Measurements from ENCODE around the gene MAG.

Gene MAG

DNA sequence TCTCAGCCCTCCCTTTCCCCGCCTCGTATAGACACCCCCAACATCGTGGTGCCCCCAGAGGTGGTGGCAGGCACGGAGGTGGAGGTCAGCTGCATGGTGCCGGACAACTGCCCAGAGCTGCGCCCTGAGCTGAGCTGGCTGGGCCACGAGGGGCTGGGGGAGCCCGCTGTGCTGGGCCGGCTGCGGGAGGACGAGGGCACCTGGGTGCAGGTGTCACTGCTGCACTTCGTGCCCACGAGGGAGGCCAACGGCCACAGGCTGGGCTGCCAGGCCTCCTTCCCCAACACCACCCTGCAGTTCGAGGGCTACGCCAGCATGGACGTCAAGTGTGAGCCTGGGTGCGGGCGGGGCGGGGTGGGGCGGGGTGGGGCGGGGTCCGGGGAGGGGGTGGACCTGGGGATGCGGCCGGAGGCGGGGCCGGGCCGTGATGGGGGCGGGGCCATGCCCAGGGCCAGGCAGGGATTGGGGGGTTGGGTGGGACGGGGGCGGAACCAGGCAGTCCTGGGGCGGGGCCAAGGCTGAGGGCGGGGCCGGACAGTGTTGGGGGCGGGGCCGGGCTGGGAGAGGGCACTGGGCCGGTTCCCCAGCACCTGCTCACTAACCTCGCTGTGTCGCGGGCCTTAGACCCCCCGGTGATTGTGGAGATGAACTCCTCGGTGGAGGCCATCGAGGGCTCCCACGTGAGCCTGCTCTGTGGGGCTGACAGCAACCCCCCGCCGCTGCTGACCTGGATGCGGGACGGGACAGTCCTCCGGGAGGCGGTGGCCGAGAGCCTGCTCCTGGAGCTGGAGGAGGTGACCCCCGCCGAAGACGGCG lies 7.8 kb downstream of the MAG start:
- no peak for DNase-seq (ENCODE audit: low read depth)

DNA sequence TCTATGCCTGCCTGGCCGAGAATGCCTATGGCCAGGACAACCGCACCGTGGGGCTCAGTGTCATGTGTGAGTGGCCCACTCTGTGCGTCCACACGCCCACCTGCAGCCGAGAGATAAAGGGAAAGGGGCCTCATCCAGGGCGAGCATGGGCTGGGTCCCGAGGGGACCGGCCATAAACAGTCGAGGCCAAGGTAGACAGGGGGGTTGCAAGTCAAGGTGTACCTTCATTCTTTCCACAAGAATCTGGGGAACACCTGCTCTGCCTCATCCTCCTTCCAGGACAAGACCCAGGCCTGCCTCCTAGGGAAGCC lies 8.3 kb downstream of the MAG start:
- no peak for DNase-seq (ENCODE audit: low read depth)

DNA sequence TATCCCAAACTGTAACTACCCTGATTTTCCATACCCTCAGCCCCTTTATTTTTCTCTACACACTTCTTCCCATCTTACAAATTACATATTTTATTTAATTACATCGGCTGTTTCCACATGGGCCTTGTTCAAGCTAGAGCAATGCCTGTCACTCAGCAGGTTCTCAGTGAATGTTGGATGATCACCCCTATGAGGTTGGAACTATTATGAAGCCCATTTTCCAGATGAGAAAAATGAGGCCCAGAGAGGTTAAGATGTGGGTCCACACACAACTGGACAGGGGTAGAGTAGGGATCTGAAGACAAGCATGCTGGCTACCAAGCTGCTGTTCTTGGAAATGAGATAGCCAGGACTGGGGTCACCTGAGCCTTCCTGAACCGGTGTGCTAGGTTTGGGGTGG lies 10.0 kb downstream of the MAG start:
- no peak for DNase-seq (ENCODE audit: low read depth)

DNA sequence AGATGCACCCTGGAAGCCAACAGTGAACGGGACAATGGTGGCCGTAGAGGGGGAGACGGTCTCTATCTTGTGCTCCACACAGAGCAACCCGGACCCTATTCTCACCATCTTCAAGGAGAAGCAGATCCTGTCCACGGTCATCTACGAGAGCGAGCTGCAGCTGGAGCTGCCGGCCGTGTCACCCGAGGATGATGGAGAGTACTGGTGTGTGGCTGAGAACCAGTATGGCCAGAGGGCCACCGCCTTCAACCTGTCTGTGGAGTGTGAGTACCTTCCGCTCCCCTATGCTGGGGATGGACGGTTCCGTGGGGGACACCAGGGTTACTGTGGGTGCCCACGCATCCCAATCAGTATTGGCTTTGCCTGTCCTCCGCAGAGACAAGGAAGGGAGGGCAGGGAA lies 10.5 kb downstream of the MAG start:
- no peak for DNase-seq (ENCODE audit: low read depth)

DNA sequence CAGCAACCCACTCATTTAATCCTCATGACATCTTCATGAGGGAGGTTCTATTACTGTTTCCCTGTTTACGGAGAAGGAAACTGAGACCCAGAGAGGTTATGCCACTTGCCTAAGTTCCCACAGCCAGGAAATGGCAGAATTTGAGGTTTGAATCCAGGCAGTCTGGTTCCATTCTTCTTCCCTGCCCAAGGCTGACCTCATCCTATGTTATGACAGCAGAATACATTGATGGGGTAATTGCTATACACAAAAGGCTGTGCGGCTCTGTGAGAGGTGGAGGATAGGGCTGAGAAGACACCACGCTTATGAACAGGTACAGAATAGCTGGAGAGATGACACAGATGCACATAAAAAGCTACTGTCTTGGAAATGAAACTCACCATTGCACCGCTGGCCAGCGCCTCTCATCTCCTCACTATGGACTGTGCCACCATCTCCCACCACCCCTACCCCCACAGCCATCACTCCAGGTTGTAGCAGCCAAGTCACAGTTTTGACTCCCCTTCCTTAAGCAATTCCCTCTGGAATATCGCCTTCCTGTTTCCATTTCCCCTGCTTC lies 11.5 kb downstream of the MAG start:
- no peak for DNase-seq (ENCODE audit: low read depth)

DNA sequence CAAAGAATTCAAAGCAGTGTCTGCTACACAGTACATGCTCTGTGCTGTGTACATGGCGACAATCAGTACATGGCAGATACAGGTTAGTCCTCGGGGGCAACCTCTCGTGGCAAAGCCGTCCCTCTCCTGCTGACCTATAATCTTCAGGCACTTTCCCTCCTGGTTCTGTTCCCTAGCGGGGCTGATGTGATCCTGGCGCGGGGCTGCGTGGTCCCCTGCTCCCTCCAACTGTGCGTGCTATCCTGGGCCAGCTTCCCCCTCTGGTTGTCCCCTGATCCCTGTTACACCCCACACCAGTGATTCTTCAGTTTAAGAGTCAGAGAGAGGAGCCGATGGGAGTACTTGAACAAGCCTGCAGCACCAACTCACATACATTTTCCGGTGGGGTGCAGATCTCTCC lies 12.1 kb downstream of the MAG start:
- no peak for DNase-seq (ENCODE audit: low read depth)

DNA sequence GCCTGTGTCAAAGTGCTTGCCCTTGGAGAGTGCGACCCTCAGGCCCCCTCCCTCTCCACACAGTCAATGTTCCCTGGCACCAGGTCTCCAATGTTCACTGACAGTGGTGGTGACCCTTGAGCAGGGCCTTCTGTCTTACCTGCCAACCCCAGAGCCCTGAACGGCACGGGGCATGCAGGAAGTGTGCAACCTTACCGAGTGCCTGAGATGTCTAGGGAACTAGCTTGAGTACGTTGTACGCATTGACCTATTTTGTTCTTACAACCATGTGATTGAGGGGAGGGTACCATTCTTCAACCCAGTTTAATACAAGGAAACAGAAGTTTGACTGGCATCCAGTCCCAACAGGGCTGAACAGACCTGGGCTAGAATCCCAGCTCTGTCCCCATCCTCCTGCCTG lies 13.2 kb downstream of the MAG start:
- no peak for DNase-seq (ENCODE audit: low read depth)

DNA sequence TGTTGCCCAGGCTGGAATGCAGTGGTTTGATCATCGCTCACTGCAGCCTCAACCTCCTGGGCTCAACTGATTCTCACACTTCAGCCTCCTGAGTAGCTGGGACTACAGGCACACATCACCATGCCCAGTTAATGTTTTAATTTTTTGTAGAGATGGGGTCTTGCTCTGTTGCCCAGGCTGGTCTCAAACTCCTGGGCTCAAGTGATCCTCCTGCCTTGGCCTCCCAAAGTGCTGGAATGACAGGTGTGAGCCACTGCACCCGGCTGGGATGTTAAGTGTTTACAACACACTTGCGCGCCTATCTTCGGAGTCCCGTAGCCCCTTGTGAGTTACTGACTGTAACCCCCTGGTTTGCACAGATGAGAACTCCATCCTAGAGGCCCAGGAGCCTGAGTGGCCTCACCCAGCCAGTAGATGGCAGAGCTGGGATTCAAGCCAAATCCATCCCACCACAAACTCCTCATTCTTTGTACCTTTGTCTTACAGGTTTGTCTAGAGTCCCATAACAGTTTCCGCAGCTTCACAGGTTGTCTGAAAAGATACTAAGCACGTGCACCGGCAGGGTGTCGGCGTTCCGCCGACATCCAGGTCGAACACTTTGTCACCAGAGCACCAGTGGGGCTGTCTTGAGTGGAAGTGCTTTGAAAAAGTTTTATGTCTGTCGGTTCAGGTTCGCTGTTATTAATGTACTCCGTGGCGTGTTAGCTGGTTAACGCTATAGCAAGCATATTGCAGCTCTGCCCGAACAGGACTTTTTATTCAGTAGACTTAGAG lies 14.7 kb downstream of the MAG start:
- DNase-seq (ENCODE audit: low read depth) = no peak

DNA sequence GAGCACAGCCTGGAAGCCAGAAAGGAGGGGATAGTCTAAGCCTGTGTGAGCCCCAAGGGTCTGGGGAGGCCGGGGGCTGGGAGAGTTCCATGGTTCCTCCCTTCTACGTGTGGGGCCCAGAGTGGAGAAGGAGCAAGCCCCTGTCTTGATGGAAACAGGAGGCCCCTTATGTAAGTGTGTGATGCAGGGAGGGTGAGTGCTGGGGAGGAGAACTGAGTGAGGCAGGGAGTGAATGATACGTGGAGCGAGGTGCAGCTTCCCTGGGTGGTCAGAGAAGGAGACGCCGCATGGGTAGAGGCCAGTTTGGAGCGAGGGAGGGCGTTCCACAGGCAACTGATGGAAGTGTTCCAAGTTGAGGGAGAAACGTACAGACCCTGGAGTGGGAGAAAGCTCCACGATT lies 16.0 kb downstream of the MAG start:
- no peak for DNase-seq (ENCODE audit: low read depth)

DNA sequence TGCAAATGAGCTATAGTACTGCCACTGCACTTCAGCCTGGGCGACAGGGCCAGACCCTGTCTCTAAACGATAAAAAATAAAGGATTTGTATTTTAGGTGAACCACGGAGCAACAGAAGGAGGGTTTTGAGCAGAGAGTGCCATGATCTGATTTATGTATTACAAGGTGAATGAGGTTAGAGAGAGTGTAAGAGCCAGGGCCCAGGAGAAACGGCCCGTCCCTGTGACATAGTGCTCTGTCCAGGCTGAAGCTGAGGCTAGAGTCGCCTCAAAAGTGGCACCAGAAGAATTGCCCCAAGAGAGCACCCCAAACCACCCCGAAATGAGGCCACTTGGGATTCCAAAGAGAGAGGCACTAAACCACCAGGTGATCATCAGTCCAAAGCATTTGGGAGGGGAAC lies 16.9 kb downstream of the MAG start:
- DNase-seq (ENCODE audit: low read depth) = no peak

DNA sequence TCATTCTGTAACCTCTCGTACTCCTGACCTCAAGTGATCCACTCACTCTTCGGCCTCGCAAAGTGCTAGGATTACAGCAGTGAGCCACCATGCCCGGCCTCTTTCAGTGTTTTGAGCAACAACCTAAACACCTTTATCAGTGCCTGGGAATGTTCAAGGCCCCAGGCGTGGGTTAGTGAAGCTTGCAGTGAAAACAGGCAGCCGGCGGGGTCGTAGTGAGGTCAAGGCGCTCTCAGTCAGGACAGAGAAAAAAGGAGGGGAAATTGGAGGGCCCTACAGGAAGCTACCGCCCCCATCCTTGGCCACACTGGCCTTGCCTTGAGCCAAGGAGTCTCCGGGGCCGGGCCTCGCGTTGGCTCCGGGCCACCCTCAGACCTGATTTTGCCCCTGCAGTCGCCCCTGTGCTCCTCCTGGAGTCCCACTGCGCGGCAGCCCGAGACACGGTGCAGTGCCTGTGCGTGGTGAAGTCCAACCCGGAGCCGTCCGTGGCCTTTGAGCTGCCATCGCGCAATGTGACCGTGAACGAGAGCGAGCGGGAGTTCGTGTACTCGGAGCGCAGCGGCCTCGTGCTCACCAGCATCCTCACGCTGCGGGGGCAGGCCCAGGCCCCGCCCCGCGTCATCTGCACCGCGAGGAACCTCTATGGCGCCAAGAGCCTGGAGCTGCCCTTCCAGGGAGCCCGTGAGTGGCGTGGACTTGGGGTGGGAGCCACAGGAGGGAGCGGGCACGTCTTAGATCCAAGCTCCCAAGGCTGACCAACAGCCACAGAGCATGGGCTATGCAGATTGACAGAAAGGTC lies 17.7 kb downstream of the MAG start:
- no peak for DNase-seq (ENCODE audit: low read depth)

DNA sequence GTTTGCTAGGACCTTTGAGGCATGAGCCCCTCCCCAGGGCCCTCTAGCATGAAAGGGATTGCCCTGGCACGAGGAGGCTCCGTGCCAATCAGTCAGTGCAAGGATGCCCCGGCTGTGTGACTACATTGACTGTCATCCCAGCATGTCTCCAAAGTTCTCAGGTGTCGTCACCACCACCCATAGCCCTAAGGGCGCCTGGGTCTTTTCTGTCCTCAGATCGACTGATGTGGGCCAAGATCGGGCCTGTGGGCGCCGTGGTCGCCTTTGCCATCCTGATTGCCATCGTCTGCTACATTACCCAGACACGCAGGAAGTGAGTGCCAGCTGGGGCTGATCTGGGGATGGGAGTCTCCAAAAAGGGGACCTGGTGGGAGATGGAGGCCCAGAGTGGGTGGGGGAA lies 18.4 kb downstream of the MAG start:
- no peak for DNase-seq (ENCODE audit: low read depth)

DNA sequence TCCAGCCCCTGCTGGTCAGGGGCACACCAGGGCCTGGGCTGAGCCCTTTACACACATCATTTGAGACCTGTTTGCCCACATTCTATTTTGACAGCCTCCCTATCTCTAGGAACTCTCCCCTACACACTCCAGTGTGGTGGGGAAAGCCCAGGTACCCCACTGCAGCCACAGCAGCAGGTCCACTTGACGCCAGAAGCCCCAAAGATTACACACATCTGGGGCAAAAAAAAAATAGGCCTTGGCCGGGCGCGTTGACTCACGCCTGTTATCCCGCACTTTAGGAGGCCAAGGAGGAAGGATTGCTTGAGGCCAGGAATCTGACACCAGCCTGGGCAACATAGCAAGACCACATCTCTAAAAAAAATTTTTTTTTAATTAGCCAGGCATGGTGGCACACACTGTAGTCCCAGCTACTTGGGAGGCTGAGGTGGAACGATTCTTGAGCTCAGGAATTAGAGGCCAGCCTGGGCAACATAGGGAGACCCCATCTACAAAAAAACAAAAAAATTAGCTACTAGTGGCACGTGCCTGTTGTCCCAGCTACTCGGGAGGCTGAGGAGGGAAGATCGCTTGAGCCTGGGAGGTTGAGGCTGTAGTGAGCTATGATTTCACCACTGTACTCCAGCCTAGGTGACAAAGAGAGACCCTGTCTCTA lies 19.0 kb downstream of the MAG start:
- no peak for DNase-seq (ENCODE audit: low read depth)

DNA sequence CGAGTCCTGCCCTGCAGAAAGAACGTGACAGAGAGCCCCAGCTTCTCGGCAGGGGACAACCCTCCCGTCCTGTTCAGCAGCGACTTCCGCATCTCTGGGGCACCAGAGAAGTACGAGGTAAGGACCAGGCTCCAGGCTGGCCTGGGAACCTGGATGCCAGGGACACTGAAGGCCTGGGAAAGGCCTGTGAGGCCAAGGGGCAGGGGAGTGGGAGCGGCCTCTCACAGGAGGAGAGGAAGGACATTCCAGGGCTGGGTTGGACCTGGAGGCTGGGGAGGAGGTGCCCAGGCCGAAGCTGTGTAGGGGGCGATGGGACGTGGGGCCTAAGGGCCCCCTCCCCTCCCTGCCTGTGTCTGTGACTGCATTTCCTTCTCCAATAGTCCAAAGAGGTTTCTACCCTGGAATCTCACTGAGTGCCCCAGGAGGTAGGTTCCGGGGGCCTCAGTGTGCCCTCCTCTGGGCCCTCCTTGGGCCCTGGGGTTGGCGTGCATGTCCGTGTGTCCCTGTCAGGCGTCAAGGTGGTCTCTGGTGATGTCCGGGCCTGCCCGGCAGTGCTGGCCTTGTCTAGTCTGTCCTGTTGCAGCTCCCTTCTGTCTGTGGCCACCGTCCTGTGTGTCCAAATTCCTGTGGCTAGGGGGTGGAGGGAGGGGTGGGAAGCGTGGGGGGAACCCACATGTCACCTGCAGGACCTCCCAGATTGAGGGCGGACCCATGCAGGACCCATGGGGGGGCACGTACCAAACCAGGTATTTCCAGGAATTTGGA lies 20.1 kb downstream of the MAG start:
- no peak for DNase-seq (ENCODE audit: low read depth)

DNA sequence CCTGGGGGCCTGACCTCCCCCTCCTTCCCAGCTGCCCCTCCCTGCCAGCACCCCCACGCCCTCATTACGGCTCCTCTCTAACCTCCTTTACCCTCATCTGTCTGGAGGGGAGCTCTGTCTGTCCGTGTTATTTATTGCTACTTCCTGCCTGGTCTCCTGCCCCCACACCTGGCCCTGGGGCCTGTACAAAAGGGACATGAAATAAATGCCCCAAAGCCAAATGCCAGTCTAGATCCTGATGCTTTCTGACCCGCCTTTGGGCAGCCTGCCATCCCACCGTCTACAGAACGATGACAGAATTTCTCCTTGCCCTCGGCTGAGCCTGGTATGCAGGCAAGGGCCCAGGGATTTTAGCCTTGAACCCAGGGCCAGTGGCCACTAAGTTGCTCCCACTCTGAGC lies 21.6 kb downstream of the MAG start:
- no peak for DNase-seq (ENCODE audit: low read depth)

DNA sequence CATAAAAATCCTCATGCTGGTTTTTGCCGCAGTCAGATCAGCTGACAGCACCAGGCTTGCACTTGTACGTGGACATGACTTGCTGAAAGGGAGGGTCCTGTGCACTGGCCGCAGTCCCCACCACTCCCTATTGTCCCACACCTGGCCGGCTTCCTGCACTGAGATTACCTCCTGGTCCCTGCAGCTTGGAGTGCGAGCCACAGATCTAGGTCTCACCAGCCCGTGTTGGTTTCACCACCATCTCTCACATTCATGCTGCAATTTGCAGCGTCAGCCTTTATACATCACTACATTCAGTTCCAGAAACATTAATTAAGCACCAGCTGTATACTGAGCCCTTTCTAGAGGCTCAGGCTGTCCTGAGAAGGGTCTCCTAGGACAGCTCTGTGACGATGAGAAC lies 22.1 kb downstream of the MAG start:
- DNase-seq (ENCODE audit: low read depth) = no peak

DNA sequence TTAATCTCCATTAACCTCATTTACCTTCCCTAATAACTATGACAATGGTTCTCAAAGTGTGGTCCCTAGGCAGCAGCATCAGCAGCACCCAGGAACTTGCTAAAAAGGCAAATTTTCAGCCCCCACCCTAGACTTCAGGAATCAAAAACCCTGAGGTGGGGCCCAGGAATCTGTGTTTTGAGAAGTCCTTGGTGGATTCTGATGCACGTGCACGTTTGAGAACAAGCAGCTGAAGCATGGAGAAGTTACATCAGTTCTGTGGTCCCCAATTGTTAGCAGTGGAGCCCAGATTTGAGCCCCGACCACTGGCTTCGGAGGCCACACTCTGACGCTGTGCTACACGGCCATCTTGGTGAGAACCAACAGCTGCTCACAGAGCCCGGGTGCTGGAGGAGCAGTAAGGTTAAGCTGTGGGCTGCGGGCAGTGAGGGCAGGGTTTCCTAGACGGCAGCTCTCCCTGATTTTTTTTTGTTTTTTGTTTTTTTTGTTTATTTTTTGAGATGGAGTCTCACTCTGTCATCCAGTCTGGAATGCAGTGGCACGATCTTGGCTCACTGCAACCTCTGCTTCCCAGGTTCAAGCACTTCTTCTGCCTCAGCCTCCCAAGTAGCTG lies 23.0 kb downstream of the MAG start:
- no peak for DNase-seq (ENCODE audit: low read depth)

DNA sequence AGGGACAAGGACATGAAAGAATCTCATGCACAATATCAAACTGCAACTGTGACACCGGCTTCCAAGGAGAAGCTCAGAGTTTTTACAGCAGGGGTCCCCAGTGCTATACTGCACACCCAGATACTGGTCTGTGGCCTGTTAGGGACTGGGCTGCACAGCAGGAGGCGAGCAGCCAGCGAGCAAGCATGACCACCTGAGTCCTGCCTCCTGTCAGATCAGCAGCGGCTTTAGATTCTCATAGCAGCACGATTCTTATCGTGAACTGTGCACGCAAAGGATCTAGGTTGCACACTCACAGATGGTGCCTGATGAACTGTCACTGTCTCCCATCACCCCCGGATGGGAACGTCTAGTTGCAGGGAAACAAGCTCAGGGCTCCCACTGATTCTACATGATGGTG lies 23.9 kb downstream of the MAG start:
- no peak for DNase-seq (ENCODE audit: low read depth)

DNA sequence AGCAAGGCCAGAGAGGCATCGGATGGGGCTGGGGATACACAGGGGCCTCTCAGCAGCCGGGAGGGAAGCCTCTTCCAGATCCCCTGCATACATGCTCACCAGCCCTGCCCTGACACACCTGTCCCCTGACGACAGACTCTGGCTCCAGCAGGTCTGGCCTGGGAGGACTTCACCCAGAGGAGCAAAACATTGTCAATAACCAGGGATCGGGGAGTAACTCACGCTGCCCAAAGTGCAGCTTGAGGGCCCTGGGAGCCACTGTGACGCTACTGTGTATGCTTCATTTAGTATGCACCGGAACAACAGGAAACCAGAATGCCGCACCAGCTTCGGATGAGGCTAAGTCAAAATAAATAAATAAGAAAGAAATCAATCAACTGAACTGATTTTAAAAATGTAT lies 24.6 kb downstream of the MAG start:
- DNase-seq (ENCODE audit: low read depth) = no peak

DNA sequence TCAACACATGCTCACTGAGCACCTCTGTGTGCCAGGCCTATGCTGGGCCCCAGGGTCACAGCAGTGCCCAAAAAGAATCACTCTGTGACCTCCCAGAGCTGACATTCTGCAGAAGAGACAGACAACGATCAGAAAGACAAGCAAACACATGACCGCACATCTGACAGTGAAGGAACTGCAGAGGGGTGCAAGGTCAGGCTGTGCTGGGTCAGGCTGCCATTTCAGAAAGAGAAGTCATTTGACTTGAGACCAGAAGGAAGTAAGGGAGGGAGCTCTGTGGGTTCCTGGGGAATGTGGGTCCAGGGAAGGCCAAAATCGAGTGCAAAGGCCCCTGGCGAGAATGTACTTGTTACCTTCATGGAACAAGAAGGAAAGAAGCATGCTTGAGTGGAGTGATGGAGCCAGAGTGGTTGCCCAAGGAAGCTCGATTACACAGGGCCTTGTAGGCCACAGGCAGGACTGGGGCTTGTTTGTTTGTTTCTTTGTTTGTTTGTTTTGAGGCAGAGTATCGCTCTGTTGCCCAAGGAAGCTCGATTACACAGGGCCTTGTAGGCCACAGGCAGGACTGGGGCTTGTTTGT lies 25.6 kb downstream of the MAG start:
- DNase-seq (ENCODE audit: low read depth) = no peak

Data from HS-27A (cell line).